HepG2 (cell line): ENCODE data around the gene KRT13. TPM values are rescaled to one million over a fixed set of nuclear protein-coding genes. Genes with fewer than 3 reads are reported as not detected.

Experiments
- ATAC-seq: fragments of 200-7000 bp; cut with Tn5 transposase; 3 replicates; pipeline ENCODE4 v1.9.1; 2020; ENCODE audit warnings: mild to moderate bottlenecking, moderate library complexity
- BruUV-seq: library from RNA; stranded (reverse); fragments of 400-500 nt; replicated peaks from 2 replicates; lab custom pipeline; 2021; lab: Mats Ljungman, UMichigan
- CTCF ChIA-PET: fragments of 300-600 bp; formaldehyde crosslinking; extraction: SDS; loops from one replicate; lab custom pipeline; 2021; ENCODE audit warnings: low total read pairs, inconsistent platforms, low intra/inter-chr PET ratio; lab: Yijun Ruan, JAX
- POLR2A ChIA-PET: fragments of 350-600 bp; sonication (Branson Sonifier 250); formaldehyde crosslinking; loops from one replicate; lab custom pipeline; 2020; ENCODE audit warnings: antibody characterized with exemption, inconsistent platforms; lab: Yijun Ruan, JAX
- DNase-seq: peaks from one replicate; pipeline ENCODE4 v3.0.0-alpha.2; 2015; ENCODE audit warnings: low spot score
- FAIRE-seq: peaks from 3 replicates; lab custom pipeline; 2011; peaks lifted over from hg19 to GRCh38; lab: Jason Lieb, UNC
- H2AFZ ChIP-seq: one replicate; pipeline ENCODE4 v1.6.1; 2011; ENCODE audit warnings: low read length, inconsistent platforms
- H3K27ac ChIP-seq: fragments of 300-600 bp; 3 replicates; pipeline ENCODE4 v1.8.0; 2011; ENCODE audit warnings: mixed run types, mild to moderate bottlenecking, mixed read lengths, low read length, inconsistent platforms; ENCODE audit not compliant: insufficient read depth; ENCODE audit errors: extremely low read length
- H3K27me3 ChIP-seq, 2 experiments: fragments of 200-600 bp in 1 of 2; 2 replicates in 1 of 2; 3 replicates in 1 of 2; pipeline versions ENCODE4 v1.6.0 to v1.8.0; 2011; ENCODE audit warnings: low read length in 2 of 2, mild to moderate bottlenecking in 2 of 2, moderate library complexity in 2 of 2, inconsistent platforms in 1 of 2; ENCODE audit not compliant: insufficient read depth in 2 of 2, control insufficient read depth in 1 of 2
- H3K36me3 ChIP-seq, 2 experiments: fragments of 200-600 bp in 1 of 2; replicated peaks in 1 of 2; 2 replicates in 1 of 2; 3 replicates in 1 of 2; pipeline versions ENCODE4 v1.5.1 to v1.8.0; 2011; ENCODE audit warnings: low read length in 2 of 2, inconsistent platforms in 1 of 2; ENCODE audit not compliant: insufficient read depth in 2 of 2, control insufficient read depth in 1 of 2
- H3K4me1 ChIP-seq: 2 replicates; pipeline ENCODE4 v1.5.1; 2012; ENCODE audit warnings: low read length, inconsistent platforms; ENCODE audit not compliant: insufficient read depth
- H3K4me2 ChIP-seq: 2 replicates; pipeline ENCODE4 v1.6.0; 2011; ENCODE audit warnings: low read depth, low read length, inconsistent platforms
- H3K4me3 ChIP-seq, 3 experiments: fragments of 200-600 bp in 1 of 3; sonication (generic), shearing (Covaris generic) in 1 of 3; replicated peaks in 1 of 3; 2 replicates each; pipeline ENCODE4 v1.5.1; 2011 to 2016; ENCODE audit warnings: low read length in 3 of 3, inconsistent platforms in 2 of 3, low read depth in 2 of 3, mild to moderate bottlenecking in 2 of 3, control low read depth in 1 of 3, mixed read lengths in 1 of 3; ENCODE audit not compliant: insufficient read depth in 1 of 3
- H3K79me2 ChIP-seq: one replicate; pipeline ENCODE4 v1.6.1; 2011; ENCODE audit warnings: low read length, inconsistent platforms; ENCODE audit not compliant: insufficient read depth
- H3K9ac ChIP-seq: 2 replicates; pipeline ENCODE4 v1.6.0; 2011; ENCODE audit warnings: mild to moderate bottlenecking, low read depth, low read length, inconsistent platforms; ENCODE audit not compliant: insufficient read depth
- H3K9me3 ChIP-seq: 2 replicates; pipeline ENCODE4 v1.5.1; 2012; ENCODE audit warnings: mild to moderate bottlenecking, low read length
- H4K20me1 ChIP-seq: 2 replicates; pipeline ENCODE4 v1.6.0; 2011; ENCODE audit warnings: inconsistent platforms, mild to moderate bottlenecking, low read length, moderate library complexity; ENCODE audit not compliant: insufficient read depth
- AKAP8 ChIP-seq: sonication (generic); formaldehyde crosslinking; IDR thresholded peaks from 2 replicates; pipeline ENCODE4 v1.5.1; 2020; ENCODE audit warnings: mild to moderate bottlenecking, missing genetic modification reagents
- CEBPB ChIP-seq: IDR thresholded peaks from 2 replicates; pipeline ENCODE4 v1.6.1; 2011; ENCODE audit warnings: low read depth, low read length, improper control_type of control experiment, borderline replicate concordance
- CEBPZ ChIP-seq: IDR thresholded peaks from 2 replicates; pipeline ENCODE4 v1.6.1; 2012; ENCODE audit warnings: low read length, improper control_type of control experiment
- NR2F6 ChIP-seq, 2 experiments: IDR thresholded peaks; 2 replicates each; pipeline ENCODE4 v1.6.1; 2016; ENCODE audit warnings: antibody characterized with exemption in 1 of 2, mild to moderate bottlenecking in 1 of 2
- RBM39 ChIP-seq: fragments of 200-400 bp; formaldehyde crosslinking; IDR thresholded peaks from one replicate; pipeline ENCODE4 v1.6.1; 2018; ENCODE audit warnings: antibody characterized with exemption, mild to moderate bottlenecking, low read depth, low read length; ENCODE audit not compliant: poor library complexity, severe bottlenecking
- SMAD1 ChIP-seq: sonication (generic); formaldehyde crosslinking; IDR thresholded peaks from 2 replicates; pipeline ENCODE4 v1.4.0; 2020; ENCODE audit warnings: missing genetic modification reagents, low read depth, mild to moderate bottlenecking, borderline replicate concordance
- SMARCE1 ChIP-seq: fragments of 450-650 bp; IDR thresholded peaks from 2 replicates; pipeline ENCODE4 v1.6.1; 2017; ENCODE audit warnings: borderline replicate concordance
- TSC22D2 ChIP-seq: sonication (generic); formaldehyde crosslinking; IDR thresholded peaks from 2 replicates; pipeline ENCODE4 v1.5.1; 2020; ENCODE audit warnings: missing genetic modification reagents, mild to moderate bottlenecking, borderline replicate concordance
- ZFP82 ChIP-seq: sonication (generic); formaldehyde crosslinking; IDR thresholded peaks from 2 replicates; pipeline ENCODE4 v1.5.1; 2020; ENCODE audit warnings: mild to moderate bottlenecking, missing genetic modification reagents, borderline replicate concordance
- ZKSCAN5 ChIP-seq: sonication (generic); formaldehyde crosslinking; IDR thresholded peaks from 2 replicates; pipeline ENCODE4 v1.5.1; 2020; ENCODE audit warnings: mild to moderate bottlenecking, missing genetic modification reagents
- ZNF501 ChIP-seq: sonication (generic); formaldehyde crosslinking; IDR thresholded peaks from 2 replicates; pipeline ENCODE4 v1.5.1; 2020; ENCODE audit warnings: mild to moderate bottlenecking, moderate library complexity, missing genetic modification reagents
- ZNF607 ChIP-seq: sonication (generic); formaldehyde crosslinking; IDR thresholded peaks from 2 replicates; pipeline ENCODE4 v1.5.1; 2020; ENCODE audit warnings: missing genetic modification reagents, mild to moderate bottlenecking, borderline replicate concordance
- ZSCAN25 ChIP-seq: sonication (generic); formaldehyde crosslinking; IDR thresholded peaks from 2 replicates; pipeline ENCODE4 v1.8.0; 2022; ENCODE audit warnings: mild to moderate bottlenecking, missing genetic modification reagents
- WGBS: methylation state at CpG from one replicate; pipeline ENCODE4 v1.1.6; 2017; ENCODE audit warnings: low lambda C conversion rate; 5-methylcytosine and 5-hydroxymethylcytosine counted together
- in situ Hi-C: cut with HindIII; loops from 2 replicates; pipeline ENCODE4 v1.10.0; 2017; ENCODE audit warnings: low pct_unique_long_range_greater_than_20kb; ENCODE audit not compliant: extremely low pct_ligation_motif_present
- intact Hi-C: fragments of 100-400 bp; cut with micrococcal nuclease; formaldehyde crosslinking; loops from one replicate; pipeline ENCODE4 v1.10.0; 2022; ENCODE audit not compliant: unreplicated experiment
- polyA plus RNA-seq, 8 experiments: library from polyadenylated mRNA; depleted of rRNA in 3 of 8; stranded (reverse) in 7 of 8; unstranded in 1 of 8; fragments of >200 nt; fragmentation: Illumina TruSeq in 4 of 8; extraction: Trizol in 4 of 8; gene quantifications; 2 replicates each; pipeline versions ENCODE4 v1.2.1 to v1.2.3, GENCODE V29; 2011 to 2016; ENCODE audit warnings: low read depth in 4 of 8, missing spikeins in 1 of 8, mixed read lengths in 1 of 8; ENCODE audit not compliant: insufficient read depth in 1 of 8
- total RNA-seq, 5 experiments: library from RNA; depleted of rRNA; stranded (reverse); fragments of >200 nt; fragmentation: Illumina TruSeq; extraction: Trizol; gene quantifications; 2 replicates each; pipeline ENCODE4 v1.2.3, GENCODE V29; 2016; ENCODE audit warnings: low read depth in 1 of 5
- TF ChIP-seq, protein P1 (sequence below): sonication (generic); formaldehyde crosslinking; IDR thresholded peaks from 2 replicates; pipeline ENCODE4 v1.4.0; 2020; ENCODE audit warnings: missing genetic modification reagents
- TF ChIP-seq, protein P2 (sequence below): IDR thresholded peaks from 2 replicates; pipeline ENCODE4 v1.6.1; 2016; ENCODE audit warnings: control low read depth

The KRT13 gene
- total and polyA plus RNA-seq, 2 of the 13 experiments (the other 11 are each of a cell fraction or from before 2014, with no cell fraction given): not detected

DNA sequence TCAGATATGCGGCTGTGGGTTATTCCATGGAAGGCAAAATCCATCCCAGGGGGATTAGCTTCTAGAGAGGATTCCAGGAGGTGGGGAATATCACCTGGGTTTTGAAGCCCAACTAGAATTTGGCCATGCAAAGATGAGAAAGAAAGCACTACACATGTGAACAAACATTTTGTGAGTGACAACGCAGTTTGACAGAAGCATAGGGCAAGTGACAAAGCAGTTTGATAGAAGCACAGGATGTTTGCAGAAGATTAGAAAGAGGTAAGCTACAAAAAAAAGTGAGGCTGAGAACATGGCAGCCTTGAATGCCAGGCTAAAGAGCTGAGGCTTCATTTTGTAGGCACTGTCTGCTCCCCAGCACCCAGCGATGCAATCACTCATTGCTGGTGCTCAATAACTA is 52.3 kb downstream of the KRT13 start:
- Histone ChIP-seq H2AFZ (no peak overlapping the region), H3K79me2 (no peaks in the 10 kb centered on the region), H3K9me3 (no peaks in the 10 kb centered on the region), H3K4me1 (no peaks in the 10 kb centered on the region), H3K27ac (no peak overlapping the region), H3K36me3 (no peaks in the 10 kb centered on the region), H3K9ac (no peak overlapping the region), H3K4me2 (no peak overlapping the region), H4K20me1 (no peaks in the 10 kb centered on the region), H3K27me3 (peaks cover 0 to 4% of the 10 kb centered on the region in 2 experiments; a peak in 1 of 5 replicates), H3K4me3 (no peak overlapping the region)
- ATAC-seq: no peak
- no TSS peak for BruUV-seq
- intact Hi-C loops (no loop called here), in situ Hi-C loops (no loop called here)
- 25% methylated on average over 3 of the region's 3 CpGs for WGBS
- TF ChIP-seq TSC22D2 (no peak), ZNF501 (CRISPR knock-in tag) (no peak)
- TF ChIP-seq, protein P1, sequence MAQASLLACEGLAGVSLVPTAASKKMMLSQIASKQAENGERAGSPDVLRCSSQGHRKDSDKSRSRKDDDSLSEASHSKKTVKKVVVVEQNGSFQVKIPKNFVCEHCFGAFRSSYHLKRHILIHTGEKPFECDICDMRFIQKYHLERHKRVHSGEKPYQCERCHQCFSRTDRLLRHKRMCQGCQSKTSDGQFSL: no peak
- no peak for DNase-seq
- CTCF ChIA-PET: no interaction called here
- POLR2A ChIA-PET: no interaction called here
- FAIRE-seq: no peak

DNA sequence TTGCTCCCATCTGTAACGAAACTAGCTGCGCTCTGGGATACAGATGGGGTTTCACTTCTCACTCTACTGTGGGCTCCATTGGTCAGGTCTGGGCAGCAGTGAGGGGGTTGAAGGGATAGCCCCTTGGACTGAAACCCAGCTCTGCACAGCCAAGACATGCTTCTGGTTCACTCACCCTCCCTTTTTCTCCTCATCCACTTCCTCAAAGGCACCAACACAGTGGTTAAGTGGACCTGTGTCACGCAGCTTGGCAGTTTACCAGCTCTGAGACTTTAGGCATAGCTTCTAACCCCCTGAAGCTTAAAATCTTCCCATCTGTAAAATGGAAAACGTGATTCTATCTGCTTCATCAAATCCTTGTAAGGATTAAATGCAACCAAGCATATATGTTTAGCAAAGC is 53.1 kb downstream of the KRT13 start:
- Histone ChIP-seq H3K36me3 (no peaks in the 10 kb centered on the region), H3K27ac (no peak overlapping the region), H3K4me3 (no peak overlapping the region), H3K79me2 (no peaks in the 10 kb centered on the region), H2AFZ (no peak overlapping the region), H3K27me3 (peaks cover 0 to 4% of the 10 kb centered on the region in 2 experiments; a peak in 1 of 5 replicates), H3K4me2 (no peak overlapping the region), H3K9ac (no peak overlapping the region), H4K20me1 (no peaks in the 10 kb centered on the region), H3K9me3 (no peaks in the 10 kb centered on the region), H3K4me1 (no peaks in the 10 kb centered on the region)
- ChIA-PET POLR2A (no interaction called here), CTCF (no interaction called here)
- WGBS: under 1% methylated on average over 4 of the region's 4 CpGs
- no TSS peak for BruUV-seq
- in situ Hi-C loops (no loop called here), intact Hi-C loops (no loop called here)
- DNase-seq (no peak), FAIRE-seq (no peak), ATAC-seq (no peak)
- TF ChIP-seq ZFP82 (CRISPR knock-in tag) (no peak), SMAD1 (CRISPR knock-in tag) (no peak), ZNF607 (CRISPR knock-in tag) (no peak), RBM39 (no peak), AKAP8 (CRISPR knock-in tag) (no peak), CEBPZ (no peak), ZSCAN25 (no peak), ZKSCAN5 (CRISPR knock-in tag) (no peak), CEBPB (no peak), NR2F6 (IDR thresholded peaks at IDR 0.05) (no peak), NR2F6 (CRISPR knock-in tag; IDR thresholded peaks at IDR 0.05) (no peak), SMARCE1 (no peak)
- TF ChIP-seq, protein P2, sequence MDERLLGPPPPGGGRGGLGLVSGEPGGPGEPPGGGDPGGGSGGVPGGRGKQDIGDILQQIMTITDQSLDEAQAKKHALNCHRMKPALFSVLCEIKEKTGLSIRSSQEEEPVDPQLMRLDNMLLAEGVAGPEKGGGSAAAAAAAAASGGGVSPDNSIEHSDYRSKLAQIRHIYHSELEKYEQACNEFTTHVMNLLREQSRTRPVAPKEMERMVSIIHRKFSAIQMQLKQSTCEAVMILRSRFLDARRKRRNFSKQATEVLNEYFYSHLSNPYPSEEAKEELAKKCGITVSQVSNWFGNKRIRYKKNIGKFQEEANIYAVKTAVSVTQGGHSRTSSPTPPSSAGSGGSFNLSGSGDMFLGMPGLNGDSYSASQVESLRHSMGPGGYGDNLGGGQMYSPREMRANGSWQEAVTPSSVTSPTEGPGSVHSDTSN (CRISPR knock-in tag): no peak
